Left ventricle myocardium inferior (tissue), 1 donor: ENCODE data around the gene ADAMTS14. TPM values are rescaled to one million over a fixed set of nuclear protein-coding genes. Genes with fewer than 3 reads are reported as not detected.

Source experiments
- DNase-seq: peaks from one replicate; pipeline ENCODE4 v3.0.0-alpha.2; 2020
- H3K27ac ChIP-seq: fragments of 200-600 bp; replicated peaks from 2 replicates; pipeline ENCODE4 v1.8.0; 2021
- H3K27me3 ChIP-seq: fragments of 200-600 bp; 2 replicates; pipeline ENCODE4 v1.8.0; 2021; ENCODE audit warnings: low read depth
- H3K36me3 ChIP-seq: fragments of 200-600 bp; 2 replicates; pipeline ENCODE4 v1.8.0; 2021
- H3K4me1 ChIP-seq: fragments of 200-600 bp; 2 replicates; pipeline ENCODE4 v1.8.0; 2021
- H3K4me3 ChIP-seq: fragments of 200-600 bp; 2 replicates; pipeline ENCODE4 v1.8.0; 2021; ENCODE audit warnings: mild to moderate bottlenecking, moderate library complexity
- H3K9me3 ChIP-seq: fragments of 200-600 bp; replicated peaks from 2 replicates; pipeline ENCODE4 v1.8.0; 2021
- CTCF ChIP-seq: fragments of 200-600 bp; IDR thresholded peaks from 2 replicates; pipeline ENCODE4 v1.8.0; 2021; ENCODE audit warnings: antibody characterized with exemption, mild to moderate bottlenecking, borderline replicate concordance
- intact Hi-C: fragments of 100-400 bp; cut with micrococcal nuclease; formaldehyde crosslinking; loops from one replicate; pipeline ENCODE4 v1.11.0; 2022
- total RNA-seq: library from RNA; stranded (reverse); fragmentation: NEBNext Ultra II Directional; extraction: Animal tissue kit (Norgen Biotek cat#: 25700); gene quantifications from one replicate; pipeline ENCODE4 v1.2.1, GENCODE V29; 2021
- donor health status: DM: no; HTN: yes; CAD: no; lungs with severe emphysema.

Gene ADAMTS14
- total RNA-seq, 1 donor from 2014 or later: 0.47 TPM

GRCh38 chr10:70751356-70751755 is 79.0 kb downstream of the ADAMTS14 start:
- Histone ChIP-seq H3K4me1 (peaks cover 29% of the 10 kb centered on the region), H3K9me3 (no peaks in the 10 kb centered on the region), H3K36me3 (no peaks in the 10 kb centered on the region), H3K27me3 (no peaks in the 10 kb centered on the region), H3K27ac (no peak overlapping the region), H3K4me3 (no peak overlapping the region)
- intact Hi-C loops: loop anchor here (10.0 kb wide), 1 partner anchor 287 kb away; no protein-coding TSS in a partner anchor
- DNase-seq: no peak
- TF ChIP-seq CTCF: no peak

GRCh38 chr10:70751991-70752390 is 79.7 kb downstream of the ADAMTS14 start:
- no peak for DNase-seq

GRCh38 chr10:70752571-70752970 is 80.3 kb downstream of the ADAMTS14 start:
- intact Hi-C loops: loop anchor here (10.0 kb wide), 1 partner anchor 288 kb away; no protein-coding TSS in a partner anchor
- H3K36me3 ChIP-seq: no peaks in the 10 kb centered on the region
- H3K27me3 ChIP-seq: no peaks in the 10 kb centered on the region
- H3K9me3 ChIP-seq: no peaks in the 10 kb centered on the region
- no peak overlapping the region for H3K27ac ChIP-seq
- no peak for DNase-seq
- no peak for TF ChIP-seq CTCF
- H3K4me1 ChIP-seq: peaks cover 21% of the 10 kb centered on the region
- H3K4me3 ChIP-seq: no peak overlapping the region

More at GRCh38 chr10:70751991-70752390, 79.7 kb downstream of the ADAMTS14 start:
- intact Hi-C loops: loop anchor here (10.0 kb wide), 1 partner anchor 287 kb away; no protein-coding TSS in a partner anchor
- H3K36me3 ChIP-seq: no peaks in the 10 kb centered on the region
- no peak overlapping the region for H3K27ac ChIP-seq
- H3K4me1 ChIP-seq: peaks cover 25% of the 10 kb centered on the region
- TF ChIP-seq CTCF: no peak
- H3K27me3 ChIP-seq: no peaks in the 10 kb centered on the region
- no peak overlapping the region for H3K4me3 ChIP-seq
- H3K9me3 ChIP-seq: no peaks in the 10 kb centered on the region

- H3K9me3 ChIP-seq: no peaks in the 10 kb centered on the region
- H3K4me3 ChIP-seq: no peak overlapping the region
- no peaks in the 10 kb centered on the region for H3K27me3 ChIP-seq
- intact Hi-C loops: loop anchor here (10.0 kb wide), 1 partner anchor 288 kb away; no protein-coding TSS in a partner anchor
- H3K36me3 ChIP-seq: no peaks in the 10 kb centered on the region
- DNase-seq: no peak
- no peak overlapping the region for H3K27ac ChIP-seq
- TF ChIP-seq CTCF: no peak
- H3K4me1 ChIP-seq: peaks cover 21% of the 10 kb centered on the region
These were observed 80.8 kb downstream of the ADAMTS14 start for GRCh38 chr10:70753026-70753663.

- intact Hi-C loops: loop anchor here (10.0 kb wide), 1 partner anchor 289 kb away; no protein-coding TSS in a partner anchor
- Histone ChIP-seq H3K27me3 (no peaks in the 10 kb centered on the region), H3K4me3 (no peak overlapping the region), H3K9me3 (no peaks in the 10 kb centered on the region), H3K4me1 (peaks cover 26% of the 10 kb centered on the region), H3K27ac (no peak overlapping the region), H3K36me3 (no peaks in the 10 kb centered on the region)
- TF ChIP-seq CTCF: no peak
- no peak for DNase-seq
These were observed 81.7 kb downstream of the ADAMTS14 start for GRCh38 chr10:70753841-70754621.
